KBM-7 (cell line): ENCODE measurements around the gene ZNF35.
"Not testable (repeated sequence)": the region's sequence is repeated elsewhere in the genome, so short reads cannot be mapped to it uniquely, and the experiment has no call there.

Experiments
- DNase-seq: peaks from one replicate; pipeline ENCODE4 v3.0.0-alpha.2; 2015
- in situ Hi-C: fragments of 300-500 bp; cut with MboI; formaldehyde crosslinking; loops from 2 replicates; pipeline ENCODE4 v1.14.3; 2020; ENCODE audit warnings: low sequenced_read_pairs, low pct_unique_long_range_greater_than_20kb, mixed read lengths

Gene ZNF35

DNA sequence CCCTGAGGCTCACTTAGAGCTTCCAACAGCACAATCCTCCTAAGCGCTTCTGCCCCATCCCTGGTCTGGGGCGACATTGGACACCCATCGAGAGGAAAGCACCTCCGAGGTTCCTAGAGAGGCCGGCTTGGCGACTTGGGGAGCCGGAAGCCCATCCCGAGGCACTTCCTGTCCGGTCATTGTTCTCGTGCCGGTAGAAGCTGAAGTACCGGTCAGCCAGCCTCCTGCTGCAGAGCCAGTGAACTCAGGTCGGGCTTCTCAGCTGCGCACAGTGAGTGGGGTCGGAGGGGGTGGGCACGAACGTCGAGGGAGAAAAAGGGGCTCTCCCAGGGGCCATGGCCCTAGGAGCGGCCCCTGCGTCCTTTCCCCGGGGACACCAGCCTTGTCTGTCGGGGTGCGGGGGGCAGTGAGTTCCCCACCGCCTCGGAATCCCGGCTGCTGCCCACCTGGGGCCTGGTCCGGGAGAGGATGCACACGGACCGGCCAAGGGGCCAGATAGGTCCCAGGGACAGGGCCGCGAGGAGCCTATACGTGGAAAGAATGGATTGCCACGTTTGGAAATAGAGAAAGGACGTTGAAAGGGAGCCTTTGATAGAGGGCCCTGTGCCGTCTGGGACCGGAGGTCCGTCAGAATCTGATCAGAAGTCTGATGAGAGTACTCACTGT, at the start of gene ZNF35:
Gene ZNF35 (plus strand): TSS at position 169 of the 666 bp plus-strand sequence. CDS start 2,336 bp downstream, outside the sequence.
- DNase-seq = no peak
- in situ Hi-C loops = no loop called here

DNA sequence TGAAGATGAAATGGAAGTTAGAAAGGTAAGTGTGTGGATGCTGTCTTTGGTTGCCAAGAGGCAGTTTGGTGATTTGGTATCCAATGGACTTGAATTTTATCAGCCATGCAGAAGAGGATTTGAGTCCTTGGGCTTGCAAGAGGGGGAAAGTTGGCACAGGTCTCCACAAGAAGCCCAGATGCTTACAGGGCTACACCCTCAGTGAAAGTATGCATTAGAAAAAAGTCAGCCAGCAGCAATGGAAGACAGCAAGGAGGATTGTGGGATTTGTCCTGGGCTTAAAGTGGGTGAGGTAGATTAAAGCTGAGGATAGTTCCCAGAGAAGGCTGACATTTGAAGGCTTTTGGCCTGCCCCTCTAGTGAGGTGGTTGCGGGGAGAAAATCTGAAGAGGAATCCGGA, 46.8 kb upstream of the ZNF35 start:
- in situ Hi-C loops = no loop called here
- no peak for DNase-seq

DNA sequence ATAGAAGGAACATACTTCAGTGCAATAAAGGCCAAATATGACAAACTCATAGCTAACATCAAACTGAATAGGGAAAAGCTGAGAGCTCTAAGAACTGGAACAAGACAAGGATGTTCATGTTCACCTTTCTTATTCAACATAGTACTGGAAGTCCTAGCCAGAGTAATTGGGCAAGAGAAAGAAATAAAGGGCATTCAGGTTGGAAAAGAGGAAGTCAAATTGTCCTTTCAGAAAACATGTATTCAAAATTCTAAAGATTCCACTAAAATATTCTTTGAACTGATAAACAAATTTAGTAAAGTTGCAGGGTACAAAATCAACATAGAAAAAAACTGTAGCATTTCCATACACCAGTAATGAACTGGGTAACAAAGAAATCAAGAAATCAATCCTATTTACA, 35.9 kb upstream of the ZNF35 start:
- peak; percentile 5 for DNase-seq
- in situ Hi-C loops = no loop called here

GRCh38 chr3:44624749-44625480, 23.6 kb upstream of the ZNF35 start, which contains the start of gene ZNF197:
TSS of gene ZNF197 (plus strand) at chr3:44625036. CDS start at chr3:44629155, 4,119 bp downstream.
- peak; percentile 86 for DNase-seq
- in situ Hi-C loops = no loop called here

GRCh38 chr3:44628716-44629115, 19.8 kb upstream of the ZNF35 start:
- DNase-seq = no peak
- in situ Hi-C loops = no loop called here

DNA sequence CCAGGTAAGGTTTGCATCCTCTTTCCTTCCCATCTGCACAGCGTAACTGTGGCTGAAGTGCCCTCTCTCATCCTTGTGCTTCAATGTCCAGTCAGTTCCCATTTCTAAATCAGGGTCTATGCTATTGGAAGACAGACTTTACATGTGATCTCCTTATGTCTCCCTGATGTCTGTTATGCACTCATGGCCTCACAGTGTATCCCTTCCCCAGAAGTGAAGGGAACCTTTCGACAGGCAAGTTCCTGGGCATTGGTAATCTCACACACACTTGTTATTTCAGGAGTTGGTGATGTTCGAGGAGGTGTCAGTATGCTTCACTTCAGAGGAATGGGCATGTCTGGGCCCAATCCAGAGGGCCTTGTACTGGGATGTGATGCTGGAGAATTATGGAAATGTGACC, 16.3 kb upstream of the ZNF35 start:
- in situ Hi-C loops = no loop called here
- DNase-seq = no peak

DNA sequence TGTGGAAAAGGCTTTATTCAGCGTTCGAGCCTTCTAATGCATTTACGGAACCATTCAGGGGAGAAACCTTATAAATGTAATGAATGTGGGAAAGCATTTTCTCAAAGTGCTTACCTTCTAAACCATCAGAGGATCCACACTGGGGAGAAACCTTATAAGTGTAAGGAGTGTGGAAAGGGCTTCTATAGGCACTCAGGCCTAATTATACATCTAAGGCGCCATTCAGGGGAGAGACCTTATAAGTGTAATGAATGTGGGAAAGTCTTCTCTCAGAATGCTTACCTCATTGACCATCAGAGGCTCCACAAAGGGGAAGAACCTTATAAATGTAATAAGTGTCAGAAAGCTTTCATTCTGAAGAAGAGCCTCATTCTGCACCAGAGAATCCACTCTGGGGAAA, 6.2 kb upstream of the ZNF35 start:
- no peak for DNase-seq
- in situ Hi-C loops = no loop called here

GRCh38 chr3:44643024-44643423, 5.5 kb upstream of the ZNF35 start:
- in situ Hi-C loops = no loop called here

DNA sequence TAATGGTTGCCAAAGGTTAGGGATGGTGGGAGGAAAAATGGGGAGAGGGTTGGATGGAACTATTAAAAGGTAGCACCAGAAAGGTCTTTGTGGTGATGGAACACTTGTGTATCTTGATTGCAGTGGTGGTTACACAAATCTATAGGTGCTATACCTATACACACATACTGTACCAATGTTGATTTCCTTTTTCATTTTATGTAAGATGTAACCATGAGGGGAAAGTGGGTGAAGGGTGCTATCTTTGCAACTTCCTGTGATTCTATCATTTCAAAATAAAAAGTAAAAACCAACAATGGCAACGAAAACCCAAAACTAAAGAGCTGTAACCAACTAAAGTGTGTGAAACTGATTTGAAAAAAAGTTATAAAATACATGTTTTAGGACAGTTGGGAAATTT, 761 bp upstream of the ZNF35 start:
- in situ Hi-C loops = no loop called here
- DNase-seq = no peak

More at GRCh38 chr3:44643024-44643423, 5.5 kb upstream of the ZNF35 start:
- DNase-seq = no peak

DNA sequence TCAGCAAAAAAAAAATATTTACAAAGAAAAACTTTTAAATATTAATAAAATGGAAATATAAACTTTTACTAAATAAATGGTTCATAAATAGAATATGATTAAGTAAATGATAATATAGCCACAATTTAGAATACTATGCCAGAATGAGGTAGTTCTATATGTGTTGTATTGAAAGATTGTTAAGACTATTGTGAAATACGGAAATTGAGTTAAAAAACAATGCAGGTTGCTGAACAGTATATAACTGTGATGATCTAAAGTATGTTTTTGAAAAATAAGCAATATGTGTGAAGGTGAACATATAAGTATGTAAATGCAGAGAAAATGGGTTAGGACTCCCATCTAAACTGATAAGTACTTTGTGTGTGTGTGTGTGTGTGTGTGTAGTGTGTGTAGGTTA, 1.2 kb downstream of the ZNF35 start:
- in situ Hi-C loops = no loop called here
- DNase-seq = no peak

GRCh38 chr3:44654039-44654438, 5.5 kb downstream of the ZNF35 start:
- DNase-seq = no peak
- in situ Hi-C loops = no loop called here

GRCh38 chr3:44659015-44659414, 10.5 kb downstream of the ZNF35 start:
- in situ Hi-C loops = no loop called here
- no peak for DNase-seq

GRCh38 chr3:44659434-44659833, 10.9 kb downstream of the ZNF35 start:
- DNase-seq = no peak
- in situ Hi-C loops = no loop called here

DNA sequence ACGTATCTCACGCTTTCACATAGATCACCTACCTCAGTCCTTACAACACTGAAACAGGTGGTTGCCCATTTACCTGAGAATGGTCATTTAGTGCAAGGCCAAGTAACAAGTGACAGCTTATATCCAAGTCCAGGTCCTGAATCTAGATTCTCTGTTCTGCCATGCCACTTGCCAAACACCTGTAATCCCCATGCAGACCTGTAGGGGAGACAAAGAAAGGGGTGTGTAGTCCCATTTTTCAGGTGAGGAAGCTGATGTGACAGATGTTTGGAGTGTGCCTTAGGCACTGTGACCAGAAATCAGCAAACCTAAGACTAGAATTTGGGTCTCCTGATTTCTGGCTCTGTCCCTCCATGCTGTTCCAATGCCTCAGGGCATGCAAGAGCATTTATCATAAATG, 12.7 kb downstream of the ZNF35 start:
- in situ Hi-C loops = no loop called here
- DNase-seq = no peak

DNA sequence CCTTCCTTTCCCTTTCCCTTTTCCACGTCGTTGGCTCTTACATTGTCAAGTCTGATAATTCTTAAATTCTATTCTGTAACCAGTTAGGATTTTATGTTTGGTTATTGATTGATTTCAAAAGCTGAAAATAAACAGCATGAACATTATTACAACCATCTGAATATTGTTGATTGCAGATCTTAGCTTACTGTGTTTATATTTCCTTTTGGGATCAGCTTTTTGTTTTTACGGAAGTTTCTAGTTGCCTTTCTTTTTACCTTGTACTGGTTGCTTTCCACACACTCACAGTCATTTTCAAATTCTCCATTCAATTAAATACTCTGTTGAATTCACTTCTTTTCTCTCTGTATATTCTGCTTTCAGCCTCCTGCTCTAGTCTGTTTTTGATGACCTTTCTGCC, 16.6 kb downstream of the ZNF35 start:
- no peak for DNase-seq
- in situ Hi-C loops = no loop called here

GRCh38 chr3:44666346-44666745, 17.8 kb downstream of the ZNF35 start:
- no peak for DNase-seq
- in situ Hi-C loops = no loop called here

GRCh38 chr3:44669760-44670159, 21.2 kb downstream of the ZNF35 start:
- in situ Hi-C loops = no loop called here
- DNase-seq = no peak

DNA sequence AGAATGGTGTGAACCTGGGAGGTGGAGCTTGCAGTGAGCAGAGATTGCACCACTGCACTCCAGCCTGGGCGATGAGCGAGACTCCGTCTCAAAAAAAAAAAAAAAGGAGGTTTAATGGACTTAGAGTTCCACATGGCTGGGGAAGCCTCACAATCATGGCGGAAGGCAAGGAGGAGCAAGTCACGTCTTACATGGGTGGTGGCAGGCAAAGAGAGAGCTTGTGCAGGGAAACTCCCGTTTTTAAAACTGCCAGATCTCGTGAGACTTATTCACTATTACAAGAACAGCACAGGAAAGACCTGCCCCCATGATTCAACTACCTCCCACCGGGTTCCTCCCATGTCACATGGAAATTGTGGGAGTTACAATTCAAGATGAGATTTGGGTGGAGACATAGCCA, 24.9 kb downstream of the ZNF35 start:
- in situ Hi-C loops, DNase-seq: not testable (repeated sequence)

GRCh38 chr3:44674211-44674610, 25.7 kb downstream of the ZNF35 start:
- in situ Hi-C loops = no loop called here
- no peak for DNase-seq

GRCh38 chr3:44678480-44679116, 30.1 kb downstream of the ZNF35 start:
- in situ Hi-C loops = no loop called here
- DNase-seq = no peak
